Endothelial cell of umbilical vein (primary cell): ENCODE data around the gene ERAL1. TPM values are rescaled to one million over a fixed set of nuclear protein-coding genes. Genes with fewer than 3 reads are reported as not detected.

ENCODE experiments used
- BruUV-seq: library from RNA; stranded (reverse); fragments of 400-500 nt; replicated peaks from 2 replicates; lab custom pipeline; 2021; lab: Mats Ljungman, UMichigan
- CTCF ChIA-PET: fragments of 300-600, 350-600 bp; sonication (Branson Sonifier 250); formaldehyde crosslinking; loops from one replicate; lab custom pipeline; 2021; ENCODE audit warnings: antibody characterized with exemption, inconsistent platforms; lab: Charles Lee
- POLR2A ChIA-PET: fragments of 300-600, 350-600 bp; sonication (Branson Sonifier 250); formaldehyde crosslinking; loops from one replicate; lab custom pipeline; 2021; ENCODE audit warnings: antibody characterized with exemption, inconsistent platforms; lab: Charles Lee
- DNase-seq: peaks from one replicate; pipeline ENCODE4 v3.0.0-alpha.2; 2011; ENCODE audit warnings: low read depth, low spot score
- FAIRE-seq: peaks from 2 replicates; lab custom pipeline; 2011; peaks lifted over from hg19 to GRCh38; lab: Jason Lieb, UNC
- H2AFZ ChIP-seq: 2 replicates; pipeline ENCODE4 v1.6.0; 2012; ENCODE audit warnings: low read depth, low read length, control low read depth, inconsistent platforms
- H3K27ac ChIP-seq: 2 replicates; pipeline ENCODE4 v1.5.1; 2011; ENCODE audit warnings: low read depth, mild to moderate bottlenecking, control low read depth, low read length, moderate library complexity; ENCODE audit not compliant: insufficient read depth
- H3K27me3 ChIP-seq, 2 experiments: 2 replicates each; pipeline versions ENCODE4 v1.6.0 to v1.6.1; 2011; ENCODE audit warnings: low read length in 2 of 2, mixed read lengths in 1 of 2; ENCODE audit not compliant: control insufficient read depth in 2 of 2, insufficient read depth in 2 of 2
- H3K36me3 ChIP-seq, 2 experiments: 2 replicates in 1 of 2; 3 replicates in 1 of 2; pipeline ENCODE4 v1.5.1; 2011; ENCODE audit warnings: low read length in 2 of 2, mild to moderate bottlenecking in 1 of 2, moderate library complexity in 1 of 2; ENCODE audit not compliant: control insufficient read depth in 2 of 2, insufficient read depth in 2 of 2; ENCODE audit errors: extremely low read depth in 1 of 2
- H3K4me1 ChIP-seq: 3 replicates; pipeline ENCODE4 v1.5.1; 2011; ENCODE audit warnings: mild to moderate bottlenecking, low read length; ENCODE audit not compliant: control insufficient read depth, insufficient read depth; ENCODE audit errors: extremely low read depth
- H3K4me2 ChIP-seq: 2 replicates; pipeline ENCODE4 v1.6.1; 2011; ENCODE audit warnings: low read length, control low read depth, mixed read lengths; ENCODE audit not compliant: insufficient read depth
- H3K4me3 ChIP-seq, 3 experiments: fragments of 200-600 bp in 1 of 3; sonication (generic), shearing (Covaris generic) in 1 of 3; replicated peaks in 1 of 3; 2 replicates each; pipeline ENCODE4 v1.5.1; 2011 to 2016; ENCODE audit warnings: control low read depth in 3 of 3, low read length in 3 of 3, mild to moderate bottlenecking in 2 of 3, inconsistent platforms in 1 of 3, low read depth in 1 of 3, moderate library complexity in 1 of 3; ENCODE audit not compliant: insufficient read depth in 1 of 3
- H3K79me2 ChIP-seq: 2 replicates; pipeline ENCODE4 v1.6.0; 2012; ENCODE audit warnings: low read length, inconsistent platforms; ENCODE audit not compliant: control insufficient read depth, insufficient read depth
- H3K9ac ChIP-seq: replicated peaks from 2 replicates; pipeline ENCODE3; 2011; ENCODE audit warnings: low read length, control low read depth; ENCODE audit not compliant: insufficient read depth; ENCODE audit errors: extremely low read depth
- H3K9me1 ChIP-seq: replicated peaks from 3 replicates; pipeline ENCODE4 v1.6.0; 2011; ENCODE audit warnings: mild to moderate bottlenecking, low read length; ENCODE audit not compliant: control insufficient read depth, insufficient read depth; ENCODE audit errors: extremely low read depth
- H3K9me3 ChIP-seq: replicated peaks from 2 replicates; pipeline ENCODE4 v1.5.1; 2012; ENCODE audit warnings: low read length, inconsistent platforms; ENCODE audit not compliant: control insufficient read depth, insufficient read depth
- H4K20me1 ChIP-seq: replicated peaks from 2 replicates; pipeline ENCODE3; 2011; ENCODE audit warnings: mild to moderate bottlenecking, low read length; ENCODE audit not compliant: control insufficient read depth, insufficient read depth; ENCODE audit errors: extremely low read depth
- CTCF ChIP-seq, 2 donors: IDR thresholded peaks; 1 replicate in 1 of 2; 2 replicates in 1 of 2; pipeline ENCODE4 v1.5.1; 2011; ENCODE audit warnings: low read length in 2 of 2, mild to moderate bottlenecking in 2 of 2, moderate library complexity in 2 of 2, control low read depth in 1 of 2, inconsistent platforms in 1 of 2, low read depth in 1 of 2; ENCODE audit not compliant: insufficient read depth in 1 of 2; ENCODE audit errors: extremely low read depth in 1 of 2
- FOS ChIP-seq: IDR thresholded peaks from 2 replicates; pipeline ENCODE4 v1.6.1; 2011; ENCODE audit warnings: mild to moderate bottlenecking, low read length, moderate library complexity, borderline replicate concordance; ENCODE audit not compliant: insufficient read depth
- GATA2 ChIP-seq: IDR thresholded peaks from 2 replicates; pipeline ENCODE4 v1.7.0; 2011; ENCODE audit warnings: low read depth, mild to moderate bottlenecking, moderate library complexity, mixed read lengths, low read length; ENCODE audit not compliant: insufficient read length, insufficient read depth
- MAX ChIP-seq: IDR thresholded peaks from 2 replicates; pipeline ENCODE4 v1.6.1; 2011; ENCODE audit not compliant: insufficient read depth, insufficient read length
- POLR2AphosphoS5 ChIP-seq: IDR thresholded peaks from 2 replicates; pipeline ENCODE4 v1.6.1; 2012; ENCODE audit warnings: low read depth, mild to moderate bottlenecking, control low read depth, low read length, moderate library complexity; ENCODE audit not compliant: insufficient read depth
- dilution Hi-C: fragments of 300-500 bp; cut with MboI; formaldehyde crosslinking; loops from one replicate; pipeline ENCODE4 v1.15.0; 2019; ENCODE audit warnings: low sequenced_read_pairs; ENCODE audit not compliant: extremely low pct_ligation_motif_present
- intact Hi-C: fragments of 100-400 bp; cut with micrococcal nuclease; formaldehyde crosslinking; loops from one replicate; pipeline ENCODE4 v1.10.0; 2022
- polyA plus RNA-seq, 4 experiments: library from polyadenylated mRNA; depleted of rRNA in 3 of 4; stranded (reverse) in 3 of 4; unstranded in 1 of 4; fragments of >200 nt; gene quantifications; 2 replicates each; pipeline versions ENCODE4 v1.2.1 to v1.2.3, GENCODE V29; 2011 to 2012; ENCODE audit warnings: missing spikeins in 1 of 4
- total RNA-seq: library from RNA; stranded (reverse); gene quantifications from 2 replicates; pipeline ENCODE4 v1.2.3, GENCODE V29; 2021

Gene ERAL1
- total and polyA plus RNA-seq, 2 donors (not counting 3 experiments of a cell fraction or from before 2014, with no cell fraction given): 58.0 to 86.6 TPM

GRCh38 chr17:28907709-28908475 lies 53.1 kb downstream of the ERAL1 start:
- ChIA-PET CTCF (interaction anchor here (1.2 to 7.3 kb wide), 10 partner anchors 8 to 209 kb away, joined by 3 to 62 read pairs (median 6); partner anchors contain the start of genes FAM222B, FLOT2 and TLCD1), POLR2A (interaction anchor here (1.6 kb wide), 1 partner anchor 16 kb away, joined by 5 read pairs; no protein-coding TSS in a partner anchor)
- no peaks in the 10 kb centered on the region for H3K79me2 ChIP-seq
- H3K4me1 ChIP-seq: peaks cover 25% of the 10 kb centered on the region
- no peak overlapping the region for H3K4me2 ChIP-seq
- intact Hi-C loops (no loop called here), dilution Hi-C loops (no loop called here)
- no peak overlapping the region for H3K4me3 ChIP-seq
- H3K9me3 ChIP-seq: no peaks in the 10 kb centered on the region
- no peaks in the 10 kb centered on the region for H3K9me1 ChIP-seq
- H2AFZ ChIP-seq: no peak overlapping the region
- no peaks in the 10 kb centered on the region for H4K20me1 ChIP-seq
- no peak for DNase-seq
- H3K9ac ChIP-seq: no peak overlapping the region
- TF ChIP-seq CTCF (IDR thresholded peaks at IDR 0.05; ENCODE audit: extremely low read depth in 1 of 2, insufficient read depth in 1 of 2, low read depth in 1 of 2, low read length in 2 of 2): no peak
- TF ChIP-seq POLR2AphosphoS5: no peak
- TF ChIP-seq GATA2: no peak
- TF ChIP-seq FOS: no peak
- TF ChIP-seq MAX: no peak
- H3K36me3 ChIP-seq: peaks cover 19 to 46% of the 10 kb centered on the region in 2 experiments
- FAIRE-seq: no peak
- no peaks in the 10 kb centered on the region for H3K27me3 ChIP-seq
- no TSS peak for BruUV-seq
- no peak overlapping the region for H3K27ac ChIP-seq
